ENCODE data around the gene APOB.

Gene APOB

GRCh38 chr2:21043744-21044532, at the start of gene APOB:
Gene APOB (minus strand): TSS chr2:21044073. CDS start chr2:21043945, 128 bp downstream.
- DNase-seq (ENCODE audit: low read depth in 2 of 2): no peak

- DNase-seq (ENCODE audit: low read depth in 2 of 2): no peak
Measured at GRCh38 chr2:21092308-21092869, 48.5 kb upstream of the APOB start.

- DNase-seq (ENCODE audit: low read depth in 2 of 2): no peak
Measured at GRCh38 chr2:21084401-21084800, 40.5 kb upstream of the APOB start.

GRCh38 chr2:21083482-21083881, 39.6 kb upstream of the APOB start:
- DNase-seq (ENCODE audit: low read depth in 2 of 2): no peak

- DNase-seq (ENCODE audit: low read depth in 2 of 2): no peak
Measured at GRCh38 chr2:21078296-21078695, 34.4 kb upstream of the APOB start.

- no peak for DNase-seq (ENCODE audit: low read depth in 2 of 2)
Measured at GRCh38 chr2:21072477-21073242, 28.8 kb upstream of the APOB start.

GRCh38 chr2:21070341-21071257, 26.7 kb upstream of the APOB start:
- no peak for DNase-seq (ENCODE audit: low read depth in 2 of 2)

- no peak for DNase-seq (ENCODE audit: low read depth in 2 of 2)
Measured at GRCh38 chr2:21069746-21070340, 26.0 kb upstream of the APOB start.

- no peak for DNase-seq (ENCODE audit: low read depth in 2 of 2)
Measured at GRCh38 chr2:21067859-21068537, 24.1 kb upstream of the APOB start.

GRCh38 chr2:21067125-21067524, 23.3 kb upstream of the APOB start:
- no peak for DNase-seq (ENCODE audit: low read depth in 2 of 2)

GRCh38 chr2:21059885-21060610, 16.2 kb upstream of the APOB start:
- no peak for DNase-seq (ENCODE audit: low read depth in 2 of 2)

GRCh38 chr2:21057097-21057496, 13.2 kb upstream of the APOB start:
- DNase-seq (ENCODE audit: low read depth in 2 of 2): no peak

GRCh38 chr2:21055879-21056790, 12.3 kb upstream of the APOB start:
- no peak for DNase-seq (ENCODE audit: low read depth in 2 of 2)

- DNase-seq (ENCODE audit: low read depth in 2 of 2): no peak
Measured at GRCh38 chr2:21055451-21055850, 11.6 kb upstream of the APOB start.

GRCh38 chr2:21054011-21054410, 10.1 kb upstream of the APOB start:
- no peak for DNase-seq (ENCODE audit: low read depth in 2 of 2)

GRCh38 chr2:21052044-21052443, 8.2 kb upstream of the APOB start:
- DNase-seq (ENCODE audit: low read depth in 2 of 2): no peak

- DNase-seq (ENCODE audit: low read depth in 2 of 2): no peak
Measured at GRCh38 chr2:21050164-21050563, 6.3 kb upstream of the APOB start.

GRCh38 chr2:21047141-21048009, 3.5 kb upstream of the APOB start:
- DNase-seq (ENCODE audit: low read depth in 2 of 2): no peak
